ENCODE measurements around the gene DNAJB7.
A peak's percentile ranks its signal among the peaks of the same experiment; 100 is the strongest.
"Not testable (repeated sequence)": the region's sequence is repeated elsewhere in the genome, so short reads cannot be mapped to it uniquely, and the experiment has no call there.

The DNAJB7 gene

GRCh38 chr22:40862013-40862412 lies at the start of gene DNAJB7:
TSS of gene DNAJB7 (minus strand) at chr22:40862113. CDS start at chr22:40861994, 119 bp downstream.
- no peak for DNase-seq

- DNase-seq: no peak
Observed at GRCh38 chr22:40908895-40909294, 47.0 kb upstream of the DNAJB7 start.

GRCh38 chr22:40904101-40904500 lies 42.2 kb upstream of the DNAJB7 start:
- no peak for DNase-seq

- peak; percentile 20 for DNase-seq
Observed at GRCh38 chr22:40898850-40899357, 37.0 kb upstream of the DNAJB7 start.

GRCh38 chr22:40894417-40894816 lies 32.5 kb upstream of the DNAJB7 start:
- no peak for DNase-seq

- DNase-seq: no peak
Observed at GRCh38 chr22:40890881-40891280, 29.0 kb upstream of the DNAJB7 start.

- DNase-seq: no peak
Observed at GRCh38 chr22:40889116-40889515, 27.2 kb upstream of the DNAJB7 start.

- no peak for DNase-seq
Observed at GRCh38 chr22:40878922-40879321, 17.0 kb upstream of the DNAJB7 start.

GRCh38 chr22:40877488-40877887 lies 15.6 kb upstream of the DNAJB7 start:
- DNase-seq: no peak

GRCh38 chr22:40876907-40877306 lies 15.0 kb upstream of the DNAJB7 start:
- no peak for DNase-seq

- DNase-seq: no peak
Observed at GRCh38 chr22:40875111-40875510, 13.2 kb upstream of the DNAJB7 start.

GRCh38 chr22:40874016-40874415 lies 12.1 kb upstream of the DNAJB7 start:
- no peak for DNase-seq

GRCh38 chr22:40868379-40868778 lies 6.5 kb upstream of the DNAJB7 start:
- DNase-seq: not testable (repeated sequence)

- DNase-seq: no peak
Observed at GRCh38 chr22:40867109-40867508, 5.2 kb upstream of the DNAJB7 start.

GRCh38 chr22:40862537-40862936 lies 624 bp upstream of the DNAJB7 start:
- DNase-seq: no peak

GRCh38 chr22:40857309-40857855 lies 4.5 kb downstream of the DNAJB7 start:
- DNase-seq: no peak

- DNase-seq: peak; percentile 91
Observed at GRCh38 chr22:40856513-40857308, 5.2 kb downstream of the DNAJB7 start, which contains the start of the genes ST13 and XPNPEP3. TSS of gene ST13 (minus strand) at chr22:40856639. CDS start at chr22:40856540, 99 bp downstream. TSS of gene XPNPEP3 (plus strand) at chr22:40857148. CDS start at chr22:40857182, 34 bp downstream.

- DNase-seq: no peak
Observed at GRCh38 chr22:40855979-40856512, 5.9 kb downstream of the DNAJB7 start.

GRCh38 chr22:40855071-40855978 lies 6.6 kb downstream of the DNAJB7 start:
- DNase-seq: peak; percentile 27

GRCh38 chr22:40853961-40854360 lies 8.0 kb downstream of the DNAJB7 start:
- no peak for DNase-seq

GRCh38 chr22:40853333-40853732 lies 8.6 kb downstream of the DNAJB7 start:
- no peak for DNase-seq

- DNase-seq: not testable (repeated sequence)
Observed at GRCh38 chr22:40845816-40846215, 16.1 kb downstream of the DNAJB7 start.

- no peak for DNase-seq
Observed at GRCh38 chr22:40844951-40845350, 17.0 kb downstream of the DNAJB7 start.

Data from NCI-H1105 (cell line).